Thymus (tissue), 2 donors: ENCODE measurements around the gene CYS1. TPM values are rescaled to one million over a fixed set of nuclear protein-coding genes. Genes with fewer than 3 reads are reported as not detected.

Experiments
- polyA plus RNA-seq: library from polyadenylated mRNA; stranded (reverse); fragments of 200-250 nt; gene quantifications from one replicate; pipeline ENCODE4 v1.2.3, GENCODE V29; 2013
- total RNA-seq: library from RNA; stranded (reverse); fragments of 120-200 nt; gene quantifications from one replicate; pipeline ENCODE4 v1.2.4, GENCODE V29; 2013
- donor health status: healthy.

CYS1 gene
- total and polyA plus RNA-seq, 2 donors, result 0.19 to 0.30 TPM

Other genes starting within 250 kb of the CYS1 start
- gene TAF1B, start 236.9 kb downstream of the CYS1 start, total RNA-seq, result 17.3 TPM
- gene TAF1B, start 236.9 kb downstream of the CYS1 start, polyA plus RNA-seq, result 9.4 TPM
- 1.2 TPM for gene GRHL1, start 128.7 kb downstream of the CYS1 start, total RNA-seq
- 7.9 TPM for gene GRHL1, start 128.7 kb downstream of the CYS1 start, polyA plus RNA-seq
- 2.4 TPM for gene KLF11, start 36.9 kb downstream of the CYS1 start, total RNA-seq
- 5.4 TPM for gene KLF11, start 36.9 kb downstream of the CYS1 start, polyA plus RNA-seq
- gene RRM2, start 42.3 kb upstream of the CYS1 start, total RNA-seq, result 79.0 TPM
- 4.2 TPM for gene RRM2, start 42.3 kb upstream of the CYS1 start, polyA plus RNA-seq
- 12.6 TPM for gene HPCAL1, start 222.5 kb upstream of the CYS1 start, total RNA-seq
- 47.9 TPM for gene HPCAL1, start 222.5 kb upstream of the CYS1 start, polyA plus RNA-seq